ENCODE results near the gene CHD2.

The CHD2 gene

GRCh38 chr15:93072011-93072410, 171.9 kb downstream of the CHD2 start:
- Histone ChIP-seq H3K4me3 (ENCODE audit: low read depth, low read length) (peak overlapping the region; percentile 67), H2AFZ (ENCODE audit: insufficient read depth, low read length, poor library complexity) (no peak overlapping the region), H3K79me2 (ENCODE audit: control insufficient read depth, insufficient read depth, low read length, poor library complexity) (no peaks in the 10 kb centered on the region), H3K4ac (ENCODE audit: low read depth, low read length) (no peak overlapping the region), H3K9me3 (ENCODE audit: insufficient read depth, low read depth, low read length) (no peaks in the 10 kb centered on the region), H4K91ac (ENCODE audit: low read depth, low read length) (no peak overlapping the region), H3K79me1 (ENCODE audit: low read length) (no peaks in the 10 kb centered on the region), H3K9ac (ENCODE audit: low read length) (no peak overlapping the region), H2BK120ac (ENCODE audit: insufficient read depth, low read length, poor library complexity) (no peak overlapping the region), H3K18ac (ENCODE audit: low read length) (no peak overlapping the region), H2BK5ac (ENCODE audit: low read depth, low read length, poor library complexity) (no peak overlapping the region), H2BK12ac (ENCODE audit: low read length) (no peak overlapping the region), H3K36me3 (ENCODE audit: control insufficient read depth in 1 of 2, insufficient read depth in 2 of 2, low read length in 2 of 2) (no peaks in the 10 kb centered on the region), H3K4me2 (ENCODE audit: low read length) (peak overlapping the region; percentile 94), H3K4me1 (ENCODE audit: control insufficient read depth in 1 of 2, insufficient read depth in 2 of 2, low read length in 2 of 2) (peaks cover 11 to 14% of the 10 kb centered on the region in 2 experiments), H2AK5ac (ENCODE audit: low read length) (no peak overlapping the region), H3K23ac (ENCODE audit: low read length) (no peak overlapping the region), H4K12ac (ENCODE audit: low read depth, low read length) (no peak overlapping the region), H4K8ac (ENCODE audit: low read depth, low read length) (no peak overlapping the region), H3K14ac (ENCODE audit: low read length) (no peak overlapping the region), H3K27me3 (ENCODE audit: insufficient read depth, low read length) (peaks cover 13% of the 10 kb centered on the region), H3K27ac (ENCODE audit: low read depth, low read length) (no peak overlapping the region)
- WGBS (ENCODE audit: extremely low coverage, insufficient coverage, insufficient read length) = no CpG with 5 or more reads among the region's 10 CpGs
- no peak for DNase-seq

GRCh38 chr15:93072411-93073394, 172.6 kb downstream of the CHD2 start:
- no peak overlapping the region for H3K27ac ChIP-seq (ENCODE audit: low read depth, low read length)
- peak overlapping the region; percentile 14 for H2AFZ ChIP-seq (ENCODE audit: insufficient read depth, low read length, poor library complexity)
- no peak overlapping the region for H2BK120ac ChIP-seq (ENCODE audit: insufficient read depth, low read length, poor library complexity)
- H3K23ac ChIP-seq (ENCODE audit: low read length) = no peak overlapping the region
- no peaks in the 10 kb centered on the region for H3K9me3 ChIP-seq (ENCODE audit: insufficient read depth, low read depth, low read length)
- no peaks in the 10 kb centered on the region for H3K36me3 ChIP-seq (ENCODE audit: control insufficient read depth in 1 of 2, insufficient read depth in 2 of 2, low read length in 2 of 2)
- H2BK12ac ChIP-seq (ENCODE audit: low read length) = no peak overlapping the region
- no peak overlapping the region for H4K12ac ChIP-seq (ENCODE audit: low read depth, low read length)
- H2BK5ac ChIP-seq (ENCODE audit: low read depth, low read length, poor library complexity) = no peak overlapping the region
- no peaks in the 10 kb centered on the region for H3K79me2 ChIP-seq (ENCODE audit: control insufficient read depth, insufficient read depth, low read length, poor library complexity)
- no peak overlapping the region for H2AK5ac ChIP-seq (ENCODE audit: low read length)
- DNase-seq = peak; percentile 46 to 63
- peaks cover 13% of the 10 kb centered on the region for H3K27me3 ChIP-seq (ENCODE audit: insufficient read depth, low read length)
- H3K14ac ChIP-seq (ENCODE audit: low read length) = no peak overlapping the region
- H3K4me3 ChIP-seq (ENCODE audit: low read depth, low read length) = peak overlapping the region; percentile 67
- no peak overlapping the region for H3K4ac ChIP-seq (ENCODE audit: low read depth, low read length)
- peaks cover 11 to 14% of the 10 kb centered on the region in 2 experiments for H3K4me1 ChIP-seq (ENCODE audit: control insufficient read depth in 1 of 2, insufficient read depth in 2 of 2, low read length in 2 of 2)
- H3K79me1 ChIP-seq (ENCODE audit: low read length) = no peaks in the 10 kb centered on the region
- no peak overlapping the region for H3K9ac ChIP-seq (ENCODE audit: low read length)
- no CpG with 5 or more reads among the region's 96 CpGs for WGBS (ENCODE audit: extremely low coverage, insufficient coverage, insufficient read length)
- peak overlapping the region; percentile 94 for H3K4me2 ChIP-seq (ENCODE audit: low read length)
- no peak overlapping the region for H3K18ac ChIP-seq (ENCODE audit: low read length)
- H4K91ac ChIP-seq (ENCODE audit: low read depth, low read length) = no peak overlapping the region
- H4K8ac ChIP-seq (ENCODE audit: low read depth, low read length) = no peak overlapping the region

- H3K4me1 ChIP-seq (ENCODE audit: control insufficient read depth in 1 of 2, insufficient read depth in 2 of 2, low read length in 2 of 2) = peaks cover 11 to 14% of the 10 kb centered on the region in 2 experiments
- H4K91ac ChIP-seq (ENCODE audit: low read depth, low read length) = no peak overlapping the region
- no peak overlapping the region for H2AK5ac ChIP-seq (ENCODE audit: low read length)
- no peak overlapping the region for H3K23ac ChIP-seq (ENCODE audit: low read length)
- H3K14ac ChIP-seq (ENCODE audit: low read length) = no peak overlapping the region
- no peak overlapping the region for H2BK5ac ChIP-seq (ENCODE audit: low read depth, low read length, poor library complexity)
- no peaks in the 10 kb centered on the region for H3K36me3 ChIP-seq (ENCODE audit: control insufficient read depth in 1 of 2, insufficient read depth in 2 of 2, low read length in 2 of 2)
- WGBS (ENCODE audit: extremely low coverage, insufficient coverage, insufficient read length) = no CpG with 5 or more reads among the region's 30 CpGs
- no peaks in the 10 kb centered on the region for H3K79me2 ChIP-seq (ENCODE audit: control insufficient read depth, insufficient read depth, low read length, poor library complexity)
- peaks cover 13% of the 10 kb centered on the region for H3K27me3 ChIP-seq (ENCODE audit: insufficient read depth, low read length)
- H3K4me2 ChIP-seq (ENCODE audit: low read length) = peak overlapping the region; percentile 94
- no peak for DNase-seq
- no peaks in the 10 kb centered on the region for H3K79me1 ChIP-seq (ENCODE audit: low read length)
- H2BK120ac ChIP-seq (ENCODE audit: insufficient read depth, low read length, poor library complexity) = no peak overlapping the region
- no peak overlapping the region for H2AFZ ChIP-seq (ENCODE audit: insufficient read depth, low read length, poor library complexity)
- H4K8ac ChIP-seq (ENCODE audit: low read depth, low read length) = no peak overlapping the region
- H3K4me3 ChIP-seq (ENCODE audit: low read depth, low read length) = peak overlapping the region; percentile 56
- no peak overlapping the region for H3K27ac ChIP-seq (ENCODE audit: low read depth, low read length)
- no peaks in the 10 kb centered on the region for H3K9me3 ChIP-seq (ENCODE audit: insufficient read depth, low read depth, low read length)
- no peak overlapping the region for H3K4ac ChIP-seq (ENCODE audit: low read depth, low read length)
- H3K9ac ChIP-seq (ENCODE audit: low read length) = no peak overlapping the region
- no peak overlapping the region for H3K18ac ChIP-seq (ENCODE audit: low read length)
- no peak overlapping the region for H4K12ac ChIP-seq (ENCODE audit: low read depth, low read length)
- no peak overlapping the region for H2BK12ac ChIP-seq (ENCODE audit: low read length)
Observed at GRCh38 chr15:93073465-93073952, 173.4 kb downstream of the CHD2 start.

- H3K14ac ChIP-seq (ENCODE audit: low read length) = no peak overlapping the region
- H3K79me2 ChIP-seq (ENCODE audit: control insufficient read depth, insufficient read depth, low read length, poor library complexity) = no peaks in the 10 kb centered on the region
- no peak overlapping the region for H2AFZ ChIP-seq (ENCODE audit: insufficient read depth, low read length, poor library complexity)
- no peak overlapping the region for H4K8ac ChIP-seq (ENCODE audit: low read depth, low read length)
- H3K4me1 ChIP-seq (ENCODE audit: control insufficient read depth in 1 of 2, insufficient read depth in 2 of 2, low read length in 2 of 2) = peaks cover 11 to 14% of the 10 kb centered on the region in 2 experiments
- no peak overlapping the region for H3K18ac ChIP-seq (ENCODE audit: low read length)
- WGBS (ENCODE audit: extremely low coverage, insufficient coverage, insufficient read length) = no CpG with 5 or more reads among the region's 13 CpGs
- H3K27me3 ChIP-seq (ENCODE audit: insufficient read depth, low read length) = peaks cover 13% of the 10 kb centered on the region
- no peak overlapping the region for H3K4me3 ChIP-seq (ENCODE audit: low read depth, low read length)
- no peak overlapping the region for H2BK5ac ChIP-seq (ENCODE audit: low read depth, low read length, poor library complexity)
- no peak overlapping the region for H3K9ac ChIP-seq (ENCODE audit: low read length)
- H4K91ac ChIP-seq (ENCODE audit: low read depth, low read length) = no peak overlapping the region
- H3K4me2 ChIP-seq (ENCODE audit: low read length) = no peak overlapping the region
- H2AK5ac ChIP-seq (ENCODE audit: low read length) = no peak overlapping the region
- no peak overlapping the region for H2BK12ac ChIP-seq (ENCODE audit: low read length)
- H3K9me3 ChIP-seq (ENCODE audit: insufficient read depth, low read depth, low read length) = no peaks in the 10 kb centered on the region
- no peak for DNase-seq
- no peak overlapping the region for H4K12ac ChIP-seq (ENCODE audit: low read depth, low read length)
- H2BK120ac ChIP-seq (ENCODE audit: insufficient read depth, low read length, poor library complexity) = no peak overlapping the region
- H3K4ac ChIP-seq (ENCODE audit: low read depth, low read length) = no peak overlapping the region
- H3K23ac ChIP-seq (ENCODE audit: low read length) = no peak overlapping the region
- no peak overlapping the region for H3K27ac ChIP-seq (ENCODE audit: low read depth, low read length)
- H3K36me3 ChIP-seq (ENCODE audit: control insufficient read depth in 1 of 2, insufficient read depth in 2 of 2, low read length in 2 of 2) = no peaks in the 10 kb centered on the region
- no peaks in the 10 kb centered on the region for H3K79me1 ChIP-seq (ENCODE audit: low read length)
Observed at GRCh38 chr15:93074599-93074998, 174.5 kb downstream of the CHD2 start.

All from trophoblast cell (in vitro differentiated cells and primary cell).